CD4-positive, alpha-beta memory T cell (primary cell): Measurements from ENCODE around the gene NMRK1. TPM values are rescaled to one million over a fixed set of nuclear protein-coding genes. Genes with fewer than 3 reads are reported as not detected.
A peak's percentile ranks its signal among the peaks of the same experiment; 100 is the strongest.

Experiments
- CTCF ChIA-PET: fragments of 350-600 bp; sonication (Branson Sonifier 250); formaldehyde crosslinking; loops from one replicate; lab custom pipeline; 2021; ENCODE audit warnings: inconsistent platforms; ENCODE audit not compliant: partially characterized antibody; lab: Charles Lee
- POLR2A ChIA-PET: fragments of 350-600 bp; sonication (Branson Sonifier 250); formaldehyde crosslinking; loops from one replicate; lab custom pipeline; 2021; ENCODE audit not compliant: partially characterized antibody; lab: Charles Lee
- DNase-seq, 5 donors: peaks; one replicate each; pipeline versions ENCODE4 v3.0.0 to v3.0.0-alpha.2; 2020 to 2022; ENCODE audit warnings: mixed read lengths in 1 of 5
- H3K27ac ChIP-seq: one replicate; pipeline ENCODE4 v1.7.0; 2013; ENCODE audit warnings: low read depth, low read length
- H3K27me3 ChIP-seq: 2 replicates; pipeline ENCODE4 v1.7.0; 2013; ENCODE audit warnings: mild to moderate bottlenecking, low read length, moderate library complexity; ENCODE audit not compliant: insufficient read depth
- H3K36me3 ChIP-seq: 2 replicates; pipeline ENCODE4 v1.7.0; 2013; ENCODE audit warnings: mild to moderate bottlenecking, low read length, moderate library complexity; ENCODE audit not compliant: insufficient read depth
- H3K4me1 ChIP-seq: 2 replicates; pipeline ENCODE4 v1.7.0; 2013; ENCODE audit warnings: mild to moderate bottlenecking, low read length, moderate library complexity; ENCODE audit not compliant: insufficient read depth
- H3K4me3 ChIP-seq, 2 donors: one replicate each; pipeline ENCODE4 v1.7.0; 2013; ENCODE audit warnings: low read length in 2 of 2, mild to moderate bottlenecking in 1 of 2
- H3K9me3 ChIP-seq, 2 donors: one replicate each; pipeline ENCODE4 v1.7.0; 2013; ENCODE audit warnings: low read length in 2 of 2, control low read depth in 1 of 2; ENCODE audit not compliant: control insufficient read depth in 1 of 2
- H3K27ac Mint-ChIP-seq, 7 donors: one replicate each; pipeline ENCODE4 v1.8.0; 2020 to 2021; ENCODE audit warnings: mixed read lengths in 7 of 7, mild to moderate bottlenecking in 6 of 7, inconsistent platforms in 3 of 7, moderate library complexity in 3 of 7
- H3K27me3 Mint-ChIP-seq, 2 donors: one replicate each; pipeline ENCODE4 v1.8.0; 2020 to 2021; ENCODE audit warnings: mixed read lengths in 2 of 2
- H3K36me3 Mint-ChIP-seq, 2 donors: one replicate each; pipeline ENCODE4 v1.8.0; 2020 to 2021; ENCODE audit warnings: mixed read lengths in 2 of 2, inconsistent platforms in 1 of 2, mild to moderate bottlenecking in 1 of 2
- H3K4me1 Mint-ChIP-seq, 4 donors: one replicate each; pipeline ENCODE4 v1.8.0; 2020 to 2021; ENCODE audit warnings: mixed read lengths in 4 of 4, mild to moderate bottlenecking in 1 of 4
- H3K4me3 Mint-ChIP-seq, 8 donors: one replicate each; pipeline ENCODE4 v1.8.0; 2020 to 2021; ENCODE audit warnings: mixed read lengths in 8 of 8, mild to moderate bottlenecking in 7 of 8, moderate library complexity in 6 of 8, inconsistent platforms in 3 of 8
- H3K9me3 Mint-ChIP-seq, 8 donors: one replicate each; pipeline ENCODE4 v1.8.0; 2020 to 2021; ENCODE audit warnings: mixed read lengths in 8 of 8, mild to moderate bottlenecking in 5 of 8, inconsistent platforms in 3 of 8, moderate library complexity in 1 of 8
- intact Hi-C: fragments of 100-400 bp; cut with micrococcal nuclease; formaldehyde crosslinking; loops from one replicate; pipeline ENCODE4 v1.15.1; 2023
- polyA plus RNA-seq, 2 donors: library from polyadenylated mRNA; unstranded; fragments of 300-500 nt; fragmentation: Illumina TruSeq; gene quantifications; one replicate each; pipeline ENCODE4 v1.2.3, GENCODE V29; 2021
- total RNA-seq, 2 experiments: library from RNA; stranded (reverse); gene quantifications; one replicate each; pipeline ENCODE4 v1.2.3, GENCODE V29; 2021

The NMRK1 gene
- total and polyA plus RNA-seq, 4 experiments from 2014 or later, result 81.3 to 131 (median 112) TPM

DNA sequence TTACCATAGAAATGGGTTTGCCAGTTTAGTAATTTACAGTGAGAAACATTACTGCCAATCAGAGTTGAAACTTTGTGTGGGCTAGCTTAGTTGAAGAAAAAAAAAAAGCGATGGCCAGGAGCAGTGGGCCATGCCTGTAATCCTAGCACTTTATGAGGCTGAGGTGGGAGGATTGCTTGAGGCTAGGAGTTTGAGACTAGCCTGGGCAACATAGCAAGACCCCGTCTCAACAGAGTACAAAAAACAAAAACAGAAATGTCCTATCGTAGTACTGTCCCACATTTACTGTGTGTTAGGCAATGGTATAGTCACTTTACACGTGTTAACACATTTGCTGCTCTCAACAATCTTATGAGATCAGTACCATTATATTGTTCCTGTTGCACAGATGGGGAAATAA, 2.6 kb upstream of the NMRK1 start:
- no peak for DNase-seq
- Mint-ChIP-seq H3K27ac (peak overlapping the region in 6 of 7 donors; percentile 29 to 97 (median 61)), H3K4me1 (peaks cover 60 to 92% (median 69%) of the 10 kb centered on the region in 4 donors), H3K4me3 (peak overlapping the region; percentile 99 to 100 (median 100)), H3K9me3 (no peaks in the 10 kb centered on the region), H3K36me3 (peaks cover 0 to 26% of the 10 kb centered on the region in 2 donors), H3K27me3 (no peaks in the 10 kb centered on the region)
- ChIA-PET CTCF (interaction anchor here (0.6 to 5.7 kb wide), 7 partner anchors 14 to 320 kb away, joined by 3 to 21 read pairs (median 5); no protein-coding TSS in a partner anchor), POLR2A (interaction anchor here (0.6 to 10.7 kb wide), 4 partner anchors 14 to 86 kb away, joined by 3 to 251 read pairs (median 83); partner anchors contain the start of gene CARNMT1)
- no peaks in the 10 kb centered on the region for H3K27me3 ChIP-seq
- H3K4me3 ChIP-seq, result no peak overlapping the region
- peaks cover 73% of the 10 kb centered on the region for H3K4me1 ChIP-seq
- no peaks in the 10 kb centered on the region for H3K9me3 ChIP-seq
- intact Hi-C loops, result no loop called here
- H3K36me3 ChIP-seq, result no peaks in the 10 kb centered on the region
- peak overlapping the region; percentile 8 for H3K27ac ChIP-seq

- ChIA-PET POLR2A (interaction anchor here (1.0 to 10.7 kb wide), 8 partner anchors 10 to 137 kb away, joined by 3 to 251 read pairs (median 25); partner anchors contain the start of genes C9orf40 and CARNMT1), CTCF (interaction anchor here (0.7 to 5.7 kb wide), 8 partner anchors 11 to 96 kb away, joined by 3 to 21 read pairs (median 5); no protein-coding TSS in a partner anchor)
- Histone ChIP-seq H3K4me1 (peaks cover 73% of the 10 kb centered on the region), H3K27ac (peak overlapping the region; percentile 92), H3K36me3 (no peaks in the 10 kb centered on the region), H3K4me3 (peak overlapping the region; percentile 89 to 96), H3K9me3 (no peaks in the 10 kb centered on the region), H3K27me3 (no peaks in the 10 kb centered on the region)
- DNase-seq, result peak in 1 of 5 donors; percentile 18
- H3K36me3 Mint-ChIP-seq, result peaks cover 0 to 31% of the 10 kb centered on the region in 2 donors
- peak overlapping the region; percentile 99 to 100 (median 100) for H3K4me3 Mint-ChIP-seq
- no peaks in the 10 kb centered on the region for H3K9me3 Mint-ChIP-seq
- peaks cover 56 to 89% (median 66%) of the 10 kb centered on the region in 4 donors for H3K4me1 Mint-ChIP-seq
- H3K27me3 Mint-ChIP-seq, result no peaks in the 10 kb centered on the region
- intact Hi-C loops, result loop anchor here (2.0 to 5.0 kb wide), 4 partner anchors 15 to 1932 kb away; no protein-coding TSS in a partner anchor
- peak overlapping the region; percentile 90 to 98 (median 96) for H3K27ac Mint-ChIP-seq
These were observed 1.4 kb upstream of the NMRK1 start for GRCh38 chr9:75089373-75089766.

DNA sequence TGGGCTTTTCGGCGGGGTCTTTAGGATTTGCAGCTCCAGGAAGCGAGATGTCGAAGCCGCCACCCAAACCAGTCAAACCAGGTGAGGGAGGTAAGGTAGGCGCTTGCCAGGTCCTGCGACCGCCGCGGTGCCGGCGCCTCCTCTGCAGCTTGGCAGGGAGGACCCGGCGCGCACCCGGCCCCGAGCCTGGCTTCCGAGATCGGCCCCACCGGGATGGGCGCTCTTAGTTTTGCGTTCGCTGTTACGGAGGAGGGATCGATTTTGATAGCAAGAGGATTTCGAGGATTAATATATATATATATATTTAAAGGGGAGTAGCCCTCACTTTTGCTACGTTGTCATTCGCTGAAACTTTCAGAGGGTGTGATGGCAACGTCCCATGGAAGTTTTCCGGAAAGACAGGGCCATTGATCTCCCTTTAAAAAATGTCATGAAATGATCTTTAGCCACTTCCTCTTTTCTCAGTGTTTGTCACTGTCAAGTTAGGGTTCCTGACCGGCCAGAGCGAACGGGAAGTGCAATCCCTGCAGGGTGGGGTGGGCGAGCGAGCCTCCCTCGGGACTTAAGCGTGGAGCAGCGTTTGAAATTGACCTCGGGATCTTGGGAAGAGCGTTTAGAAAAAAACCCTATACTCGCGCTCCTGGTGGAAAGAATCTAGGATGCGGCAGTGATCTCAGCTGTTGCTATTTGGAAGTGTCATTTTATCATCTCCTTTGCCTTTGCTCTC, 854 bp upstream of the NMRK1 start:
- Histone ChIP-seq H3K27me3 (no peaks in the 10 kb centered on the region), H3K9me3 (no peaks in the 10 kb centered on the region), H3K36me3 (no peaks in the 10 kb centered on the region), H3K4me3 (peak overlapping the region; percentile 89 to 96), H3K4me1 (peaks cover 73% of the 10 kb centered on the region), H3K27ac (peak overlapping the region; percentile 92)
- CTCF ChIA-PET, result interaction anchor here (0.7 to 5.7 kb wide), 11 partner anchors 12 to 314 kb away, joined by 3 to 21 read pairs (median 9); partner anchors contain the start of gene C9orf40
- POLR2A ChIA-PET, result interaction anchor here (0.7 to 10.7 kb wide), 25 partner anchors 10 to 1370 kb away, joined by 3 to 251 read pairs (median 5); partner anchors contain the start of genes C9orf40, CARNMT1, GCNT1 and RFK
- peaks cover 53 to 88% (median 66%) of the 10 kb centered on the region in 4 donors for H3K4me1 Mint-ChIP-seq
- H3K4me3 Mint-ChIP-seq, result peak overlapping the region; percentile 99 to 100 (median 100)
- peaks cover 0 to 31% of the 10 kb centered on the region in 2 donors for H3K36me3 Mint-ChIP-seq
- peak overlapping the region; percentile 90 to 98 (median 96) for H3K27ac Mint-ChIP-seq
- intact Hi-C loops, result loop anchor here (1.0 to 5.0 kb wide), 9 partner anchors 16 to 1932 kb away; partner anchors contain the start of genes C9orf40, CARNMT1 and RFK
- H3K27me3 Mint-ChIP-seq, result no peaks in the 10 kb centered on the region
- DNase-seq, result no peak
- no peaks in the 10 kb centered on the region for H3K9me3 Mint-ChIP-seq

DNA sequence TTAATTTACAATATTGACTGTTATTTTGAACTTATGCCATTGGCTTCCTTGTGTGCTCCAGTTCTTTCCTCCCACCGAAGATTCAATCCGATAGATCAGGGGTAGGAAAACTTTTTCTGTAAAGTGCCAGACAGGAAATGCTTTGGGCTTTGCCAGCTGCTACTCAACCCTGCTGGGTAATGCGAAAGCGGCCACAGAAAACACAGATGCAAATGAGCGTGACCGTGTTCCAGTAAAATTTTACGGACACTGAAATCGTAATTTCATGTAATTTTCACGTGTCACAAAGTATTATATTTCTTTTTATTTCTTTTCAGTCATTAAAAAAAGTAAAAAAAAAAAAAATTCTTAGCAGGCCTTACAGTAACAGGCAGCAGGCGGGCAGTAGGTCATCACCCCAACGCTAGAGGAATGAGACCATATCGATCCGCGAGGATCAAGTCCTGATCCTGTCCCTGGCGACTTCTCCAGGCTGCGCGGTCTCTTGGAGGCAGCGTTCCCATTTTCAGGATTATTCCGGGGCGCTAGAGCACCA, 599 bp downstream of the NMRK1 start:
- peak overlapping the region; percentile 89 to 97 for H3K4me3 ChIP-seq
- DNase-seq, result peak; percentile 55 to 76 (median 62)
- Mint-ChIP-seq H3K36me3 (peaks cover 9 to 41% of the 10 kb centered on the region in 2 donors), H3K9me3 (no peaks in the 10 kb centered on the region), H3K4me1 (peaks cover 55 to 86% (median 64%) of the 10 kb centered on the region in 4 donors), H3K27ac (peak overlapping the region; percentile 90 to 98 (median 97)), H3K4me3 (peak overlapping the region; percentile 94 to 100 (median 97)), H3K27me3 (no peaks in the 10 kb centered on the region)
- peak overlapping the region; percentile 92 for H3K27ac ChIP-seq
- H3K27me3 ChIP-seq, result no peaks in the 10 kb centered on the region
- intact Hi-C loops, result loop anchor here (5.0 kb wide), 1 partner anchor 1930 kb away; no protein-coding TSS in a partner anchor
- ChIA-PET CTCF (interaction anchor here (0.7 to 5.7 kb wide), 15 partner anchors 10 to 313 kb away, joined by 3 to 21 read pairs (median 6); partner anchors contain the start of gene C9orf40), POLR2A (interaction anchor here (0.6 to 10.7 kb wide), 24 partner anchors 9 to 804 kb away, joined by 3 to 251 read pairs (median 5); partner anchors contain the start of genes C9orf40 and CARNMT1)
- peaks cover 6% of the 10 kb centered on the region for H3K36me3 ChIP-seq
- H3K4me1 ChIP-seq, result peaks cover 72% of the 10 kb centered on the region
- H3K9me3 ChIP-seq, result no peaks in the 10 kb centered on the region

DNA sequence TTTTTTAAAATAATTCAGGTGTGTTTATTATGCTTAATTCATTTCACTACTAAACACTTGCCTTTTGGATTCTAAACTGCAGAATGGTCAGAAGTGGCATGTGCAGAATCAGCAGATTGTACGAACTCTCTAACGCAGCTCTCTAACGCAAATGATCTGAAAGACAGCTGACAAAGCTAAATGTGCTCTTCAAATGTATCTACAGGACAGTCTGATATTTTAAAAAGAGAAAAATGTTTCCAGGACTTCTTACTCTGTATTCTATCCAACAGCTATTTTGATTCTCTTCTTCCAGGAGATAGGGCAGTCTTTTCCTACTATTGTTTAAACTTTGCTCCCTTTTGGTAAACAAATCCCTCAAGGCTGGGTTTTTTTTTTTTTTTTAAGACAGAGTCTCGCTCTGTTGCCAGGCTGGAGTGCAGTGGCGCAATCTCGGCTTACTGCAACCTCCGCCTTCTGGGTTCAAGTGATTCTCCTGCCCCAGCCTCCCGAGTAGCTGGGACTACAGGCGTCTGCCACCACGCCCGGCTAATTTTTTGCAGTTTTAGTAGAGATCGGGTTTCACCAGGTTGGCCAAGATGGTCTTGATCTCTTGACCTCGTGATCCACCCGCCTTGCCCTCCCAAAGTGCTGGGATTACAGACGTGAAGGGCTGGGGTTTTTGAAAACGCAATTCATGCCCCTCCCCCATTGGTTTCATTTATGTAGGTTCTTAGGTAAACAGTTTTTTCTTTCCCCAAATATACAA, 1.2 kb downstream of the NMRK1 start:
- intact Hi-C loops, result loop anchor here (5.0 kb wide), 1 partner anchor 1929 kb away; no protein-coding TSS in a partner anchor
- Histone ChIP-seq H3K27me3 (no peaks in the 10 kb centered on the region), H3K36me3 (peaks cover 12% of the 10 kb centered on the region), H3K9me3 (no peaks in the 10 kb centered on the region), H3K4me3 (peak overlapping the region; percentile 89 to 97), H3K27ac (peak overlapping the region; percentile 92), H3K4me1 (peaks cover 66% of the 10 kb centered on the region)
- H3K4me1 Mint-ChIP-seq, result peaks cover 51 to 86% (median 58%) of the 10 kb centered on the region in 4 donors
- peaks cover 12 to 47% of the 10 kb centered on the region in 2 donors for H3K36me3 Mint-ChIP-seq
- peak overlapping the region; percentile 94 to 100 (median 97) for H3K4me3 Mint-ChIP-seq
- peak in 1 of 5 donors; percentile 54 for DNase-seq
- ChIA-PET CTCF (interaction anchor here (0.7 to 5.7 kb wide), 25 partner anchors 11 to 312 kb away, joined by 3 to 21 read pairs (median 5); partner anchors contain the start of genes C9orf40 and CARNMT1), POLR2A (interaction anchor here (1.1 to 10.7 kb wide), 12 partner anchors 9 to 134 kb away, joined by 3 to 251 read pairs (median 10); partner anchors contain the start of genes C9orf40 and CARNMT1)
- no peaks in the 10 kb centered on the region for H3K9me3 Mint-ChIP-seq
- peak overlapping the region; percentile 90 to 97 (median 95) for H3K27ac Mint-ChIP-seq
- H3K27me3 Mint-ChIP-seq, result no peaks in the 10 kb centered on the region

DNA sequence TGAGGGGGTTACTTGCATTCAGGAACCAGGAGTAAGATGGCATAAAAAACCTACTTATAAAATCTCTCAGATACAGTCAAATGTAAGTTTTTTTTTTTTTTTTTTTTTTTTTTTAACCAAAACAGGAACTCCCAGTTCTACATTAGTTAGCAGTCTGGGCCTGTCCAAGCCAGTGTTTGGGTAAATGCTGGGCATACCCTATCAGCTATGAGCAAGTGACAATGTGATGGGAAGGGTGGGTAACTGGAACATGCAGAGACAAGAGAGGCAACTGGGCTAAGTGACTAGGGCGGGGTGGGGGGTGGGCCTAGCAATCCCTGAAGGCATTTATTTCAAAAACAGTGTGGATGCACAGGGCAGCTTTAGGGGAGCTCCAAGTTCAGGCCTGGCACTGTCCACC, 2.3 kb downstream of the NMRK1 start:
- Mint-ChIP-seq H3K9me3 (no peaks in the 10 kb centered on the region), H3K36me3 (peaks cover 19 to 55% of the 10 kb centered on the region in 2 donors), H3K4me3 (peak overlapping the region; percentile 78 to 97 (median 88)), H3K27ac (peak overlapping the region in 6 of 7 donors; percentile 73 to 95 (median 86)), H3K4me1 (peaks cover 43 to 76% (median 48%) of the 10 kb centered on the region in 4 donors), H3K27me3 (no peaks in the 10 kb centered on the region)
- peak overlapping the region; percentile 89 to 97 for H3K4me3 ChIP-seq
- POLR2A ChIA-PET, result interaction anchor here (0.9 to 10.7 kb wide), 7 partner anchors 10 to 1309 kb away, joined by 5 to 251 read pairs (median 40); partner anchors contain the start of genes C9orf40, CARNMT1 and RFK
- no peaks in the 10 kb centered on the region for H3K27me3 ChIP-seq
- H3K4me1 ChIP-seq, result peaks cover 55% of the 10 kb centered on the region
- peak overlapping the region; percentile 92 for H3K27ac ChIP-seq
- intact Hi-C loops, result loop anchor here (5.0 kb wide), 1 partner anchor 1928 kb away; no protein-coding TSS in a partner anchor
- no peaks in the 10 kb centered on the region for H3K9me3 ChIP-seq
- no peak for DNase-seq
- CTCF ChIA-PET, result interaction anchor here (0.8 to 5.7 kb wide), 18 partner anchors 10 to 311 kb away, joined by 3 to 21 read pairs (median 4); partner anchors contain the start of gene CARNMT1
- H3K36me3 ChIP-seq, result peaks cover 15% of the 10 kb centered on the region
